AG09319 (cell line): ENCODE results near the gene ATP1B1.
"Not testable (repeated sequence)": the region's sequence is repeated elsewhere in the genome, so short reads cannot be mapped to it uniquely, and the experiment has no call there.

Source experiments
- DNase-seq: peaks from one replicate; pipeline ENCODE4 v3.0.0-alpha.2; 2010; ENCODE audit warnings: low read depth; ENCODE audit errors: extremely low read depth
- TF ChIP-seq, protein P1 (sequence below): IDR thresholded peaks from 2 replicates; pipeline ENCODE4 v1.5.1; 2011; ENCODE audit warnings: low read depth, mild to moderate bottlenecking, inconsistent platforms, low read length, moderate library complexity

Gene ATP1B1

GRCh38 chr1:169124459-169124858, 18.0 kb downstream of the ATP1B1 start:
- TF ChIP-seq, protein P1, sequence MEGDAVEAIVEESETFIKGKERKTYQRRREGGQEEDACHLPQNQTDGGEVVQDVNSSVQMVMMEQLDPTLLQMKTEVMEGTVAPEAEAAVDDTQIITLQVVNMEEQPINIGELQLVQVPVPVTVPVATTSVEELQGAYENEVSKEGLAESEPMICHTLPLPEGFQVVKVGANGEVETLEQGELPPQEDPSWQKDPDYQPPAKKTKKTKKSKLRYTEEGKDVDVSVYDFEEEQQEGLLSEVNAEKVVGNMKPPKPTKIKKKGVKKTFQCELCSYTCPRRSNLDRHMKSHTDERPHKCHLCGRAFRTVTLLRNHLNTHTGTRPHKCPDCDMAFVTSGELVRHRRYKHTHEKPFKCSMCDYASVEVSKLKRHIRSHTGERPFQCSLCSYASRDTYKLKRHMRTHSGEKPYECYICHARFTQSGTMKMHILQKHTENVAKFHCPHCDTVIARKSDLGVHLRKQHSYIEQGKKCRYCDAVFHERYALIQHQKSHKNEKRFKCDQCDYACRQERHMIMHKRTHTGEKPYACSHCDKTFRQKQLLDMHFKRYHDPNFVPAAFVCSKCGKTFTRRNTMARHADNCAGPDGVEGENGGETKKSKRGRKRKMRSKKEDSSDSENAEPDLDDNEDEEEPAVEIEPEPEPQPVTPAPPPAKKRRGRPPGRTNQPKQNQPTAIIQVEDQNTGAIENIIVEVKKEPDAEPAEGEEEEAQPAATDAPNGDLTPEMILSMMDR, result no peak
- DNase-seq, result no peak

DNA sequence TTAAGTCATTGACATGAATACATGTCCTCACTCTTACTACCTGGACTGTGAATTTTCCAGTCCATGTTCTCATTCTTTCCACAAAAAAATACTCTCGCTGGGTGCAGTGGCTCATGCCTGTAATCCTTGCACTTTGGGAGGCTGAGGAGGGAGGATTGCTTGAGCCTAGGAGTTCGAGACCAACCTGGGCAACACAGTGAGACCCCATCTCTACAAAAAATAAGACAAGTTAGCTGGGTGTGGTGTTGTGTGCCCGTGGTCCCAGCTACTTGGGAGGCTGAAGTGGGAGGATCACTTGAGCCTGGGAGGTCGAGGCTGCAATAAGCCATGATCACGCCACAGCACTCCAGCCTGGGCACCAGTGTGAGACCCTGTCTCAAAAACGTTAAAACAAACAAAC, 19.1 kb downstream of the ATP1B1 start:
- DNase-seq, result not testable (repeated sequence)

- TF ChIP-seq, protein P1, result no peak
Measured at GRCh38 chr1:169126335-169126734, 19.8 kb downstream of the ATP1B1 start.

GRCh38 chr1:169127305-169127704, 20.8 kb downstream of the ATP1B1 start:
- TF ChIP-seq, protein P1, result no peak
- DNase-seq, result no peak

More at GRCh38 chr1:169126335-169126734, 19.8 kb downstream of the ATP1B1 start:
- no peak for DNase-seq

GRCh38 chr1:169128562-169128961, 22.1 kb downstream of the ATP1B1 start:
- DNase-seq, result no peak
- TF ChIP-seq, protein P1, result no peak

DNA sequence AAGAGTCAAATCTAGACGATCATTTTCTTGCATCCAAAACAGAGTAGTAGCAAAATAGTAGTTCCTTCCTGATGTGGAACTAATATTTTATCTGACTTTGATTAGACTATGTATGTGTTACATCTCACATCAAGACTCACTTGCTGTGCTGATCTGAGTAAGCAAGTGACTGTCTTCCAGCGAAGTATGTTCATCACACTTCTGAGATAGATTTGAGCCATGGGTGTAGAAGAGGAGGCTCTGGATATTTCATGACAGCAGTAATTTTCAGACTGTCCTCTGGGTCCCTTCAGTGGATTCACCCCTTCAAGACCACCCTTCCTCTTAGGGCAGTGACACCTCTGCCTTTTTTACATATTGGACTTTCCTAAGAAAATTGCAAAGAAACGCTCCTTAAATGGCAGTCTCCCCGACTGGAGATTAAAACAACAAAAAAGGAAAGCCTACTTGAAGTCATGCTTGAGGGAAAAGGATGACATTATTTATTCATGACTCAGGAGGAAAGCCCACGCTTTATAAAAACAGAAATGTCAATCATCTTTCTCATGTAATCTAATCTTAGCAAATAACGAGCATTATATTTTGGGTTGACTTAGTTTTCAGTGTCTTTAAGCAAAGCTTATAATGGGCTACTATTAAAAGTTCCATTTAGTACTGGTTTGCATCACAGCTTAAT, 22.8 kb downstream of the ATP1B1 start:
- DNase-seq, result no peak
- TF ChIP-seq, protein P1, result no peak

GRCh38 chr1:169130683-169131082, 24.2 kb downstream of the ATP1B1 start:
- no peak for DNase-seq
- TF ChIP-seq, protein P1, result no peak
